ENCODE results near the gene SLC6A8. TPM values are rescaled to one million over a fixed set of nuclear protein-coding genes. Genes with fewer than 3 reads are reported as not detected.
"Not testable (repeated sequence)": the region's sequence is repeated elsewhere in the genome, so short reads cannot be mapped to it uniquely, and the experiment has no call there.

SLC6A8 gene
- total and polyA plus RNA-seq, 9 donors: 14.6 to 49.1 (median 32.1) TPM

DNA sequence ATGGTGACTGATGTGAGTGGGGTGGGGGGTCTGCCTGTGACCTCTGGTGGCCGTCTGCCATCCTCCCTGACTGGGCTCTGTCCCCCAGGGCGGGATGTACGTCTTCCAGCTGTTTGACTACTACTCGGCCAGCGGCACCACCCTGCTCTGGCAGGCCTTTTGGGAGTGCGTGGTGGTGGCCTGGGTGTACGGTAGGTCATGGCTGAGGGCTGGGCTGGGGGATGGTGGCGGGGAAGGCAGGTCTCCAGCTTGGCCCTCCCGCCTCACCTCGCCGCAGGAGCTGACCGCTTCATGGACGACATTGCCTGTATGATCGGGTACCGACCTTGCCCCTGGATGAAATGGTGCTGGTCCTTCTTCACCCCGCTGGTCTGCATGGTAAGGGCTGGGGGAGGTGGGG, 6.5 kb downstream of the SLC6A8 start:
- Histone ChIP-seq H3K4me1 (ENCODE audit: control insufficient read depth, insufficient read depth, low read length) (peaks cover 11% of the 10 kb centered on the region), H3K36me3 (ENCODE audit: control insufficient read depth, insufficient read depth, low read length) (peaks cover 14% of the 10 kb centered on the region)
- H3K4me3 ChIP-seq (ENCODE audit: low read length); DNase-seq; H3K27ac ChIP-seq (ENCODE audit: low read length); H3K27me3 ChIP-seq (ENCODE audit: control insufficient read depth, insufficient read depth, low read length); H3K9me3 ChIP-seq (replicated peaks; ENCODE audit: control insufficient read depth, low read depth, low read length): not testable (repeated sequence)
- WGBS (ENCODE audit: insufficient coverage): 83% methylated on average over 6 of the region's 16 CpGs

DNA sequence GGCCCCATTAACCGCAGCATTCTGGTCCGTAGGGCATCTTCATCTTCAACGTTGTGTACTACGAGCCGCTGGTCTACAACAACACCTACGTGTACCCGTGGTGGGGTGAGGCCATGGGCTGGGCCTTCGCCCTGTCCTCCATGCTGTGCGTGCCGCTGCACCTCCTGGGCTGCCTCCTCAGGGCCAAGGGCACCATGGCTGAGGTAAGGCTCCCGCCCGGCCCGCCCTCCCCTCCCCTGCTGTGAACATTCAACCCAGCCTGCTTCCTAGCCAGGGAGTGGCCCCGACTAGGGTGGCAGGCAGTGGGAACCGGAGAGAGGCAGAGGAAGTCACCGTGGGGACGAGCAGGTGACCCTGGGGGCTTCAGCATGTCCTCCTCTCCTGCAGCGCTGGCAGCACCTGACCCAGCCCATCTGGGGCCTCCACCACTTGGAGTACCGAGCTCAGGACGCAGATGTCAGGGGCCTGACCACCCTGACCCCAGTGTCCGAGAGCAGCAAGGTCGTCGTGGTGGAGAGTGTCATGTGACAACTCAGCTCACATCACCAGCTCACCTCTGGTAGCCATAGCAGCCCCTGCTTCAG, 7.1 kb downstream of the SLC6A8 start:
- no peak for DNase-seq

DNA sequence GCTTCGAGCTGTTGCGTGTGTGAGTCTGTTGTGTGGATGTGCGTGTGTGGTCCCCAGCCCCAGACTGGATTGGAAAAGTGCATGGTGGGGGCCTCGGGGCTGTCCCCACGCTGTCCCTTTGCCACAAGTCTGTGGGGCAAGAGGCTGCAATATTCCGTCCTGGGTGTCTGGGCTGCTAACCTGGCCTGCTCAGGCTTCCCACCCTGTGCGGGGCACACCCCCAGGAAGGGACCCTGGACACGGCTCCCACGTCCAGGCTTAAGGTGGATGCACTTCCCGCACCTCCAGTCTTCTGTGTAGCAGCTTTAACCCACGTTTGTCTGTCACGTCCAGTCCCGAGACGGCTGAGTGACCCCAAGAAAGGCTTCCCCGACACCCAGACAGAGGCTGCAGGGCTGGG, 8.4 kb downstream of the SLC6A8 start:
- H3K4me1 ChIP-seq (ENCODE audit: control insufficient read depth, insufficient read depth, low read length): peaks cover 12% of the 10 kb centered on the region
- WGBS (ENCODE audit: insufficient coverage): 80% methylated on average over 9 of the region's 15 CpGs

More for the DNA sequence above, 7.1 kb downstream of the SLC6A8 start:
- H3K9me3 ChIP-seq (replicated peaks; ENCODE audit: control insufficient read depth, low read depth, low read length): no peaks in the 10 kb centered on the region
- no peak overlapping the region for H3K27ac ChIP-seq (ENCODE audit: low read length)
- H3K36me3 ChIP-seq (ENCODE audit: control insufficient read depth, insufficient read depth, low read length): peaks cover 14% of the 10 kb centered on the region
- H3K4me3 ChIP-seq (ENCODE audit: low read length): no peak overlapping the region
- WGBS (ENCODE audit: insufficient coverage): 90% methylated on average over 20 of the region's 23 CpGs
- H3K4me1 ChIP-seq (ENCODE audit: control insufficient read depth, insufficient read depth, low read length): peaks cover 11% of the 10 kb centered on the region
- no peaks in the 10 kb centered on the region for H3K27me3 ChIP-seq (ENCODE audit: control insufficient read depth, insufficient read depth, low read length)

DNA sequence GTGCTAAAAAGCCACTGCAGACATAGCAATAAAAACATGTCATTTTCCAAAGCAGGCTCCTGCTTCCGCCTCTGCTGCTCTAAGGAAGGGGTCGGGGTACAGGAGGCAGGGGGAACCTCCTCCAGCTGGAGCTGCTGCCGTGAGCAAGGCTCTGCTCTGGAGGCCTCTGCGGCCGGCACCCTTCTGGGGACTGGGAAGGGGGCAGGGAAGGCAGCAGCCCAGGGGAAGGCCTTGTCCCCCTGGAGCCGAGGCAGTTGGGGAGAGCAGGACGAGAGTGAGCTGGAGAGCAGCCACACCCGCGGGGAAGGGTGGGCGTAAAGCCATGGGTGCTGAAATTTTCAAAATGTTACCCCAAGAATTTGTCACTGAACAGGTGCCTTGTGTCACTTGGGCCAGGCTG, 8.8 kb downstream of the SLC6A8 start:
- H3K4me3 ChIP-seq (ENCODE audit: low read length); H3K9me3 ChIP-seq (replicated peaks; ENCODE audit: control insufficient read depth, low read depth, low read length); DNase-seq; H3K27me3 ChIP-seq (ENCODE audit: control insufficient read depth, insufficient read depth, low read length); H3K27ac ChIP-seq (ENCODE audit: low read length): not testable (repeated sequence)
- peaks cover 13% of the 10 kb centered on the region for H3K4me1 ChIP-seq (ENCODE audit: control insufficient read depth, insufficient read depth, low read length)
- WGBS (ENCODE audit: insufficient coverage): 81% methylated on average over 10 of the region's 10 CpGs
- H3K36me3 ChIP-seq (ENCODE audit: control insufficient read depth, insufficient read depth, low read length): peaks cover 18% of the 10 kb centered on the region

More for the DNA sequence above, 8.4 kb downstream of the SLC6A8 start:
- no peak overlapping the region for H3K4me3 ChIP-seq (ENCODE audit: low read length)
- H3K27ac ChIP-seq (ENCODE audit: low read length): no peak overlapping the region
- DNase-seq: no peak
- H3K9me3 ChIP-seq (replicated peaks; ENCODE audit: control insufficient read depth, low read depth, low read length): no peaks in the 10 kb centered on the region
- H3K36me3 ChIP-seq (ENCODE audit: control insufficient read depth, insufficient read depth, low read length): peaks cover 16% of the 10 kb centered on the region
- no peaks in the 10 kb centered on the region for H3K27me3 ChIP-seq (ENCODE audit: control insufficient read depth, insufficient read depth, low read length)

DNA sequence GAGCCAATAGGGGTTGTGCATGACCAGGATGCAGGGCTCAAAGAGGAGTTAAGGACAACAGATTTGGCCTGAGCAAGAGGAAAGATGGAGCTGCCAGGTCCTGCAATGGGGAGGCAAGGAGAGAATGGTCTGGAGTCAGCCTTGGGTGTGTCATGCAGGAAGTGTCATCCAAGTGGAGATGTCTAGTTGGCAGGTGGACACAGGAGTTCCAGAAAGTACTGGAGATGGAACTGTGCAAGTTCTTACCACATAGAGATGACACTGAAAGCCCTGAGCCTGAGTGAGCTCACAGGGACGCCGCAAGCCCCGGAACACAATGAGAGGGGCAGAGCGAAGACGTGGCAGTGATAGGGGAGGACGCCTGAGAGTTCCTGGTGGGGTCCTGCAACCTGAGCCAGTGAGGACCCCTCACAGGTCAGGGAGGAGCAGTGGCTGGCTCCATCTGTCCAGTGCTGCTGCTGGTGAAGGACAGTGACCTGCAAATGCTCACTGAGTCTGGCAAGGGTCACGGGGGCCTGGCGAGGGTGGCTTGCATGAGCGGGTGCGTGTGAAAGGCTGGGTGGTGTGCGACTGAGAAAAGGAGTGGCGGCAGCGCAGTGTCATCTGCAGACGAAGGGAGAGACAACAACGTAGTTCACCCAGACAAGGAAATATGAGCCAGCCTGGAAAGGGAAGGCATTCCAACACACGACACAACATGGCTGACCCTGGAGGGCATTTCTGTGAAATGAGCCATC, 9.4 kb downstream of the SLC6A8 start:
- Histone ChIP-seq H3K36me3 (ENCODE audit: control insufficient read depth, insufficient read depth, low read length) (peaks cover 21% of the 10 kb centered on the region), H3K27ac (ENCODE audit: low read length) (peak overlapping the region; percentile 7), H3K4me1 (ENCODE audit: control insufficient read depth, insufficient read depth, low read length) (peaks cover 11% of the 10 kb centered on the region)
- not testable (repeated sequence) for H3K9me3 ChIP-seq (replicated peaks; ENCODE audit: control insufficient read depth, low read depth, low read length); DNase-seq; H3K4me3 ChIP-seq (ENCODE audit: low read length); H3K27me3 ChIP-seq (ENCODE audit: control insufficient read depth, insufficient read depth, low read length)
- WGBS (ENCODE audit: insufficient coverage): 89% methylated on average over 16 of the region's 16 CpGs

DNA sequence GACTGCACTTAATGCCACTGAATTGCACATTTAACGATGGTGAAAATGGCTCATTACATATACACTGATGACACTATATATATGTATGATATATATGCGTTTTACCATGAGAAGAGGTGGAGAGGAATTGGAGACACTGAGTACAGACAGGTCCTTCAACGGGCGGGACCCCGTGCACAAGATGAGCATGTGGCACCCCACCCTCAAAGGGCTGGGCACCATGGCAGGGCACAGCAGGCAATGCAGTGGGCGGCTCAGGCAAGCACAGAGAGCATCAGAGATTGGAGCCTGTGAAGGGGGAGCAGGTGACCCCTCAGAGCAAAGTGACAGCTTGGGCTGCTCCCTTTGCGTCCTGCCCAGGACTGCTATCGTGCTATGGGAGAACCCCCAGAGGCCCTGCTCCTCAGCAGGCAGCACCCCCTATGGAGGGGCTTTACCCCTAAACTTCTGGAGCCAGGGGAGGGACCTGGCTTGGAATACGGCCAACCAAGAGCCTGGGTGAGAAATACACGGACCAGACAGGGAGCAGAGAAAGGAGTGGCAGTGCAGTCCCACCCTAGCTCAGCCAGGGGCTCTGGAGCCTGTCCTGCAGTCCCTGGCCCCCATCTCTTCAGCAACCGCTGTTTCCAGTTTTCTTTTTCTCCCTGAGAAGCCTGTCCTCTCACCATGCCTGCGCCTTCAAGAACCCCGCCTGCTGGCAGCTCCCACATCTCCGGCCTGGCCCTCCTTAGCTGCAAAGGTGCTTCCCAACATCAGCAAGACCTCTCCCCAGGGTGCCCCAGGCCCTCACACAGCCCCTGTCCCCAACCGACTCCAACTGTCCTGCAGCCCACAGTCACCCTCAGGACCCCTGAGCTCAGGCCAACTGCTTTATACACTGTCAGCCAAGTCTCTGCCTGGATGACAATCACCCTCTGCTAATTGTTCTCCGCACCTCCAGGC, 10.5 kb downstream of the SLC6A8 start:
- Histone ChIP-seq H3K36me3 (ENCODE audit: control insufficient read depth, insufficient read depth, low read length) (peaks cover 26% of the 10 kb centered on the region), H3K27ac (ENCODE audit: low read length) (no peak overlapping the region), H3K4me1 (ENCODE audit: control insufficient read depth, insufficient read depth, low read length) (peaks cover 13% of the 10 kb centered on the region), H3K4me3 (ENCODE audit: low read length) (no peak overlapping the region), H3K27me3 (ENCODE audit: control insufficient read depth, insufficient read depth, low read length) (no peaks in the 10 kb centered on the region), H3K9me3 (replicated peaks; ENCODE audit: control insufficient read depth, low read depth, low read length) (no peaks in the 10 kb centered on the region)
- no peak for DNase-seq
- WGBS (ENCODE audit: insufficient coverage): 77% methylated on average over 7 of the region's 16 CpGs

DNA sequence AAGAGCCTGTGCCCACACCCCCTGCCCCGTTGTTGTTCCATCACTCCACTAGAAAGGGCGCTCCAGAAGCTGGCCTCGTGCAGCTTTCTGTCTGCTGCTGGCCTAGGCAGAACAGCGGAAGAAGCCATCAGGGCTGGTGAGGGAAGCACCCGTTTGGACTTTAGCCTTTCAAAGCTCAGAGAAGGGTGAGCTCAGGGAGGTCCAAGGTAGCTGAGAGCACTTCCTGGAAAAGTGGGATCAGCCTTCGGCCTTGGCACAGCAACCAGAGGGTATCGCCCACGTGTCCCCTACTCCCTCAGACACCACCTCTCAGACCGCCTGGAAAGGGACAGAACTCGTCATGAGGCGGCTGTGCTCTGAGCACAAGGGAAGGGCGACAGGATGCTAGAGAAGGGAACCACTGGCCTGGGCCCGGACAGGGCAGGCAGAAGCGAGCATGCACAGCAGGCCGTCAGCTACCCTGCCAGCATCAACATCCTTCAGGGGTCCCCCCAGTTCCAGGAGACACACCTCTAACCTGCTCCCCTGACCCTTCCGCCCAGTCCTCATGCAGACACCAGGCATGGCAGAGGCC, 11.6 kb downstream of the SLC6A8 start:
- peaks cover 24% of the 10 kb centered on the region for H3K4me1 ChIP-seq (ENCODE audit: control insufficient read depth, insufficient read depth, low read length)
- not testable (repeated sequence) for H3K27me3 ChIP-seq (ENCODE audit: control insufficient read depth, insufficient read depth, low read length); H3K9me3 ChIP-seq (replicated peaks; ENCODE audit: control insufficient read depth, low read depth, low read length); H3K4me3 ChIP-seq (ENCODE audit: low read length); H3K27ac ChIP-seq (ENCODE audit: low read length); DNase-seq
- WGBS (ENCODE audit: insufficient coverage): 82% methylated on average over 11 of the region's 16 CpGs
- peaks cover 34% of the 10 kb centered on the region for H3K36me3 ChIP-seq (ENCODE audit: control insufficient read depth, insufficient read depth, low read length)

DNA sequence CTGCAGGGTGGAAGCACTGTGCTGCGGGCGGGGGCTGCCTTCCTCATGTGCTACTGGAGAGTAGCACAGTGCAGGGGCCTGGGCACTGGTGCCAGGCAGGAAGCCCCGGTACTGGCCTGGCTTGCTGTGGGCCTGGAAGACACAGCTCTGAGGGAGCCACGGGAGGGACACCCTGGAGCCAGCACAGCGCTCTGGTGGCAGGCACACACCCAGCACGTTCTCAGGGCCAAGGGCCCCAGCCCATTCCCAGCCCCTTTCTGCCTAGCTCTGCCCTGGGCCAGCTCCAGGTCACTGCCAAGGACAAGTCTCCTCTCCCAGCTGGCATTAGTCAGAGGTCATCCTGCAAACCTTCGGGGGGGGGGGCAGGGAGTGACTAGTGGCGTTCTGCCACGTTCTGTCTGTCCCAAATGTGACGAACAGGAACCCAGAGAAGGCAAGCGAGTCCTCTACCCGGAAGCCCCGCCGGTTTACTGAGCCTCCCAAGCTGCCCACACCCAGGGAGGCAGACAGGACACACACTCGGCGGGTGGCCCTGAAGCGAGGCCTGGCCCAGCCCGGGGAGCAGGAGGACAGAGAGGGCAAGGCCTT, 12.2 kb downstream of the SLC6A8 start:
- H3K9me3 ChIP-seq (replicated peaks; ENCODE audit: control insufficient read depth, low read depth, low read length); DNase-seq; H3K27me3 ChIP-seq (ENCODE audit: control insufficient read depth, insufficient read depth, low read length); H3K4me3 ChIP-seq (ENCODE audit: low read length): not testable (repeated sequence)
- WGBS (ENCODE audit: insufficient coverage): 81% methylated on average over 15 of the region's 18 CpGs
- Histone ChIP-seq H3K27ac (ENCODE audit: low read length) (peak overlapping the region; percentile 35), H3K4me1 (ENCODE audit: control insufficient read depth, insufficient read depth, low read length) (peaks cover 27% of the 10 kb centered on the region), H3K36me3 (ENCODE audit: control insufficient read depth, insufficient read depth, low read length) (peaks cover 32% of the 10 kb centered on the region)

DNA sequence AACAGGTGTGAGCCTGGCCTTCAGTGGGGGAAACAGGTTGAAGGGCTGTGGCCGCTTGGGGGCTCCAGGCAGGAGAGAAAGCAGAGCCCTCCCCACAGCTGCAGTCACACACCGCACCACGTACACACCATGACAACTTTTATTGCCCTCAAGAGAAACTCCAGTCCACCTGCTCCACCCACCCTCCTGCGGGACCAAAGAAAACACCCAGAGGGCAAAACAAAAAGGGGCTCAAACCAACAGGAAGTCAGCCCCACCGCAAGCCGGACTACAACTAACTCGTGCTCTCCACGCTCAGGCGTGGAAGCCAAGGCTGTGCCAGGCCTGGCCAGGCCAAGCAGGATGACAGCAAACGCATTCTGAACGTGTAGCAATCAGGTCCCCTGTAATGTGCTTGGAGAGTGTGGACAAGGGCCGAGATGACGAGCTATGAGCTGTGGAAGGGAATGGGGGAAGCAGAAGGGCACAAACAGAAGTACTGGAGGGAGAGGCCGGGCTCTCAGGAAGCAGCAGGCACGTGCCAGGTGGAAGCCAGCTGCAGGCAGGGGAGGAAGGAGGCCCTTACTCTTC, 12.7 kb downstream of the SLC6A8 start:
- H3K4me1 ChIP-seq (ENCODE audit: control insufficient read depth, insufficient read depth, low read length): peaks cover 27% of the 10 kb centered on the region

More for the DNA sequence above, 12.7 kb downstream of the SLC6A8 start:
- WGBS (ENCODE audit: insufficient coverage): 74% methylated on average over 10 of the region's 15 CpGs
- peak overlapping the region; percentile 35 for H3K27ac ChIP-seq (ENCODE audit: low read length)
- H3K9me3 ChIP-seq (replicated peaks; ENCODE audit: control insufficient read depth, low read depth, low read length): no peaks in the 10 kb centered on the region
- H3K27me3 ChIP-seq (ENCODE audit: control insufficient read depth, insufficient read depth, low read length): no peaks in the 10 kb centered on the region
- H3K36me3 ChIP-seq (ENCODE audit: control insufficient read depth, insufficient read depth, low read length): peaks cover 30% of the 10 kb centered on the region
- no peak for DNase-seq
- no peak overlapping the region for H3K4me3 ChIP-seq (ENCODE audit: low read length)

All from muscle of leg (tissue), 11 donors.